Ecto neural progenitor cell (in vitro differentiated cells): ENCODE measurements around the gene MRPL12.
A peak's percentile ranks its signal among the peaks of the same experiment; 100 is the strongest.

Experiments
- DNase-seq: peaks from one replicate; pipeline ENCODE4 v3.0.0-alpha.2; 2018; ENCODE audit warnings: low spot score

Gene MRPL12

GRCh38 chr17:81682565-81683207 lies 20.5 kb upstream of the MRPL12 start:
- DNase-seq: no peak

- no peak for DNase-seq
Measured at GRCh38 chr17:81683208-81683583, 20.0 kb upstream of the MRPL12 start.

- DNase-seq: peak; percentile 100
Measured at GRCh38 chr17:81683584-81684441, 19.4 kb upstream of the MRPL12 start, which contains the start of the genes ARL16 and HGS. TSS of gene ARL16 (minus strand) at chr17:81683797. CDS start at chr17:81683753, 44 bp downstream. TSS of gene HGS (plus strand) at chr17:81684011. CDS start at chr17:81684067, 56 bp downstream.

- DNase-seq: no peak
Measured at GRCh38 chr17:81684442-81684911, 18.7 kb upstream of the MRPL12 start.

- no peak for DNase-seq
Measured at GRCh38 chr17:81685108-81685507, 18.1 kb upstream of the MRPL12 start.

- DNase-seq: no peak
Measured at GRCh38 chr17:81686614-81687013, 16.6 kb upstream of the MRPL12 start.

- no peak for DNase-seq
Measured at GRCh38 chr17:81687770-81688541, 15.2 kb upstream of the MRPL12 start.

GRCh38 chr17:81688616-81689015 lies 14.6 kb upstream of the MRPL12 start:
- no peak for DNase-seq

- DNase-seq: no peak
Measured at GRCh38 chr17:81690066-81690465, 13.1 kb upstream of the MRPL12 start.

GRCh38 chr17:81690549-81690948 lies 12.6 kb upstream of the MRPL12 start:
- DNase-seq: no peak

- DNase-seq: no peak
Measured at GRCh38 chr17:81691196-81691595, 12.0 kb upstream of the MRPL12 start.

- no peak for DNase-seq
Measured at GRCh38 chr17:81691608-81692007, 11.6 kb upstream of the MRPL12 start.

GRCh38 chr17:81693509-81694210 lies 9.5 kb upstream of the MRPL12 start:
- no peak for DNase-seq

GRCh38 chr17:81694810-81695209 lies 8.4 kb upstream of the MRPL12 start:
- no peak for DNase-seq

- DNase-seq: no peak
Measured at GRCh38 chr17:81695211-81695610, 8.0 kb upstream of the MRPL12 start.

GRCh38 chr17:81695801-81696200 lies 7.4 kb upstream of the MRPL12 start:
- no peak for DNase-seq

GRCh38 chr17:81696218-81696941 lies 6.8 kb upstream of the MRPL12 start:
- DNase-seq: no peak

- DNase-seq: no peak
Measured at GRCh38 chr17:81697261-81698044, 5.7 kb upstream of the MRPL12 start.

GRCh38 chr17:81700353-81701287 lies 2.5 kb upstream of the MRPL12 start:
- no peak for DNase-seq
